Heart right ventricle (tissue), 16 donors: ENCODE results near the gene TRAFD1. TPM values are rescaled to one million over a fixed set of nuclear protein-coding genes. Genes with fewer than 3 reads are reported as not detected.

Experiments
- ATAC-seq, 8 donors: fragments of 200-7000 bp; cut with Tn5 transposase; one replicate each; pipeline ENCODE4 v1.9.1; 2020; ENCODE audit warnings: mild to moderate bottlenecking in 8 of 8, moderate library complexity in 8 of 8, moderate number of reproducible peaks in 1 of 8
- DNase-seq, 2 donors: peaks; one replicate each; pipeline ENCODE4 v3.0.0-alpha.2; 2020
- H3K27ac ChIP-seq, 10 donors: fragments of 200-600 bp; sonication (generic) in 2 of 10; one replicate each; pipeline versions ENCODE4 v1.5.0 to v1.8.0; 2020 to 2022; ENCODE audit warnings: mild to moderate bottlenecking in 3 of 10
- H3K27me3 ChIP-seq, 7 donors: fragments of 200-600 bp; one replicate each; pipeline ENCODE4 v1.8.0; 2021 to 2022; ENCODE audit warnings: mild to moderate bottlenecking in 2 of 7
- H3K36me3 ChIP-seq, 9 donors: fragments of 200-600 bp; sonication (generic) in 1 of 9; one replicate each; pipeline versions ENCODE4 v1.5.0 to v1.8.0; 2020 to 2022; ENCODE audit warnings: mild to moderate bottlenecking in 2 of 9
- H3K4me1 ChIP-seq, 9 donors: fragments of 200-600 bp; sonication (generic) in 1 of 9; one replicate each; pipeline versions ENCODE4 v1.5.0 to v1.8.0; 2020 to 2022; ENCODE audit warnings: mild to moderate bottlenecking in 4 of 9
- H3K4me3 ChIP-seq, 10 donors: fragments of 200-600 bp; sonication (generic) in 2 of 10; one replicate each; pipeline versions ENCODE4 v1.5.0 to v1.8.0; 2020 to 2022; ENCODE audit warnings: mild to moderate bottlenecking in 7 of 10, moderate library complexity in 2 of 10
- H3K9me3 ChIP-seq, 11 donors: fragments of 200-600 bp in 10 of 11; sonication (generic) in 2 of 11; one replicate each; pipeline versions ENCODE4 v1.5.0 to v1.8.0; 2013 to 2022; ENCODE audit warnings: mild to moderate bottlenecking in 2 of 11, control low read depth in 1 of 11, moderate library complexity in 1 of 11
- CTCF ChIP-seq, 9 donors: fragments of 200-600 bp; sonication (generic) in 2 of 9; IDR thresholded peaks; one replicate each; pipeline versions ENCODE4 v1.5.0 to v1.8.0; 2021 to 2022; ENCODE audit warnings: antibody characterized with exemption in 9 of 9, mild to moderate bottlenecking in 5 of 9, moderate library complexity in 1 of 9
- WGBS, 2 donors: extraction: QIAGEN DNeasy Blood & Tissue Kit; methylation state at CpG; one replicate each; pipeline ENCODE4 v1.1.7; 2013; ENCODE audit warnings: inconsistent platforms in 1 of 2; 5-methylcytosine and 5-hydroxymethylcytosine counted together
- intact Hi-C, 10 donors: fragments of 100-400 bp; cut with DNase I; formaldehyde crosslinking; loops; one replicate each; pipeline versions ENCODE4 v1.11.1 to v1.14.2; 2022
- long read RNA-seq, 3 donors: library from polyadenylated mRNA; unstranded; transcript quantifications; one replicate each; pipeline ENCODE4 v2.0.0, GENCODE V29; 2020 to 2021
- polyA plus RNA-seq, 2 donors: library from polyadenylated mRNA; stranded (reverse); fragments of 200-250 nt; gene quantifications; one replicate each; pipeline ENCODE4 v1.2.3, GENCODE V29; 2013
- total RNA-seq, 10 donors: library from RNA; stranded (reverse); fragmentation: NEBNext Ultra II Directional in 3 of 10; extraction: Animal tissue kit (Norgen Biotek cat#: 25700) in 3 of 10; gene quantifications; one replicate each; pipeline versions ENCODE4 v1.2.1 to v1.2.4, GENCODE V29; 2021 to 2023
- donor health status: Arrhythmogenic right ventricular cardiomyopathy.
- donor health status: ischemic (EF 13 %, LVEDD 7.1; RV severe dilation, severe dysfunction).
- donor health status: healthy with polysubstance abuse.
- donor health status: DM: no; HTN: yes; CAD: no.
- donor health status: DM: no; HTN: no; CAD: no.
- donor health status: ischemic (EF 25% LVEDD 6.9; RV normal size, moderate dysfunction).
- donor health status: ischemic (EF 25% LVEDD 5.7; RV mildly dilated, moderate dysfunction).
- donor health status: healthy.
- donor health status: DM: yes; HTN: yes; CAD: no.
- donor health status: Ischemic cardiomyopathy.
- donor health status: ischemic (EF 35%, LVEDD 5.7; RV mildly dilated, moderate dysfunction).
- donor health status: nonischemic (EF 11% LVEDD 7.7; RV severe dilation, severe dysfunction).
- donor health status: DM: yes; HTN: yes; CAD: no.
- donor health status: PGD.
- donor health status: ischemic (EF 29% LVEDD 5.4; RV normal size, mild dysfunction).
- donor health status: nonischemic (EF 23%, LVEDD 6.1; RV moderate dilation, normal function).

TRAFD1 gene
- 10 to 100 TPM; 14.7 to 72.5 (median 27.7) TPM for total RNA-seq
- polyA plus RNA-seq: 10 to 100 TPM in 1 of 2 donors, 1 to 10 TPM in 1; 7.8 to 18.1 TPM
- long read RNA-seq, donor 1, transcript TRAFD1-202 (12 exons, 2,697 nt): major isoform, 18 of 26 reads
- long read RNA-seq, donor 1, partial matches to known transcripts: 3 of 26 reads
- long read RNA-seq, donor 1, other reads (novel, unspliced or antisense): 3 of 26 reads
- long read RNA-seq, donor 2, transcript TRAFD1-202 (12 exons, 2,697 nt): major isoform, 20 of 35 reads
- long read RNA-seq, donor 2, partial matches to known transcripts: 6 of 35 reads
- long read RNA-seq, donor 2, other reads (novel, unspliced or antisense): 9 of 35 reads
- long read RNA-seq, donor 3, transcript TRAFD1-202 (12 exons, 2,697 nt): major isoform, 41 of 63 reads
- long read RNA-seq, donor 3, partial matches to known transcripts: 13 of 63 reads
- long read RNA-seq, donor 3, other reads (novel, unspliced or antisense): 7 of 63 reads

- Histone ChIP-seq H3K27ac (peak within 1 kb of the TSS; percentile 84 to 96 (median 92)), H3K27me3 (no peaks in the 10 kb centered on the region), H3K4me1 (peaks cover 4 to 76% (median 64%) of the 10 kb centered on the region in 9 donors), H3K4me3 (peak within 1 kb of the TSS; percentile 61 to 98 (median 86)), H3K9me3 (no peaks in the 10 kb centered on the region), H3K36me3 (no peaks in the 10 kb centered on the region)
- ATAC-seq (peak; percentile 97 to 99 (median 98)), DNase-seq (peak; percentile 98 to 99)
- intact Hi-C loops: no loop called here
- 0% methylated on average over 63 of the region's 63 CpGs for WGBS, 2 donors
- no peak for TF ChIP-seq CTCF (IDR thresholded peaks at IDR 0.05)
These were observed at the start of gene TRAFD1 for GRCh38 chr12:112125250-112125999. TRAFD1 (plus strand) TSS chr12:112125560; CDS start chr12:112130523, 4,963 bp downstream.

- WGBS, 2 donors: 93 to 99% methylated on average over 2 of the region's 2 CpGs
- intact Hi-C loops: no loop called here
- Histone ChIP-seq H3K27me3 (no peaks in the 10 kb centered on the region), H3K27ac (peak overlapping the region in 1 of 10 donors; percentile 15), H3K4me3 (no peak overlapping the region), H3K9me3 (no peaks in the 10 kb centered on the region), H3K4me1 (peaks cover 0 to 11% (median 0%) of the 10 kb centered on the region in 9 donors), H3K36me3 (peaks cover 0 to 97% (median 46%) of the 10 kb centered on the region in 9 donors)
- ATAC-seq (no peak), DNase-seq (no peak)
- peak in 1 of 9 donors; percentile 9 for TF ChIP-seq CTCF (IDR thresholded peaks at IDR 0.05)
These were observed 38.1 kb upstream of the TRAFD1 start for GRCh38 chr12:112087055-112087850.

GRCh38 chr12:112087851-112088250 is 37.5 kb upstream of the TRAFD1 start:
- DNase-seq (no peak), ATAC-seq (no peak)
- peak overlapping the region in 1 of 10 donors; percentile 15 for H3K27ac ChIP-seq
- no peak overlapping the region for H3K4me3 ChIP-seq
- intact Hi-C loops: no loop called here
- H3K36me3 ChIP-seq: peaks cover 0 to 98% (median 49%) of the 10 kb centered on the region in 9 donors
- no peaks in the 10 kb centered on the region for H3K27me3 ChIP-seq
- TF ChIP-seq CTCF (IDR thresholded peaks at IDR 0.05): no peak
- H3K4me1 ChIP-seq: peaks cover 0 to 11% (median 0%) of the 10 kb centered on the region in 9 donors
- H3K9me3 ChIP-seq: no peaks in the 10 kb centered on the region
- 100% methylated on average over 1 of the region's 1 CpG for WGBS, 2 donors

- DNase-seq (no peak), ATAC-seq (no peak)
- Histone ChIP-seq H3K27ac (no peak overlapping the region), H3K9me3 (no peaks in the 10 kb centered on the region), H3K27me3 (no peaks in the 10 kb centered on the region), H3K4me1 (peaks cover 0 to 14% (median 11%) of the 10 kb centered on the region in 9 donors), H3K36me3 (peaks cover 0 to 77% (median 37%) of the 10 kb centered on the region in 9 donors), H3K4me3 (no peak overlapping the region)
- TF ChIP-seq CTCF (IDR thresholded peaks at IDR 0.05): no peak
- intact Hi-C loops: no loop called here
- WGBS, 2 donors: 95 to 96% methylated on average over 3 of the region's 3 CpGs
These were observed 33.8 kb upstream of the TRAFD1 start for GRCh38 chr12:112091563-112091962.
